Measurements from ENCODE around the gene TDRD7. TPM values are rescaled to one million over a fixed set of nuclear protein-coding genes. Genes with fewer than 3 reads are reported as not detected.

Gene TDRD7
- total and polyA plus RNA-seq, 9 of the 15 experiments (the other 6 are each of a cell fraction or from before 2014, with no cell fraction given): 2.2 to 7.7 (median 5.2) TPM

DNA sequence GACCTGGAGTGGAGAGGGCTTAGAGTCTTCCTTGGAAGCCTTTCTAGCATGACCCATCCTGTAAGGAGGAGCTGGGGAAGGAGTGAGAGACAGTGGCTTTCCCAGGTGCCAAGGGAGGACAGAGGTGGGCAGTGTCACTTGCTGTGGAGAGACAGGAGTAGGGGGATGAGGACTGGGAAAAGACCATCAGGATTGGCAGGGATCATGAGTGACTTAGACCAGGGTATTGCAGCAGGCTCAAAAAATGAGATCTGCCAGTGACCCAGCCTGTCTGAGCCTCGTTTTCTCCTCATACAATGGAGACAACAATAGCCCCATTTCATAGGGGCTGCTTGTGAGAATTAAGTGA, 91.9 kb downstream of the TDRD7 start:
- Histone ChIP-seq H3K79me2 (ENCODE audit: control insufficient read depth, insufficient read depth, low read length) (peaks cover 69% of the 10 kb centered on the region), H3K9ac (ENCODE audit: insufficient read depth in 1 of 2, low read depth in 2 of 2, low read length in 2 of 2) (peak overlapping the region; percentile 84 to 89; a peak in 3 of 4 replicates), H4K20me1 (replicated peaks; ENCODE audit: control insufficient read depth, insufficient read depth, low read length) (peaks cover 15% of the 10 kb centered on the region), H3K4me3 (peak overlapping the region; percentile 88), H2AFZ (ENCODE audit: low read depth, low read length) (no peak overlapping the region), H3K36me3 (ENCODE audit: control insufficient read depth, insufficient read depth, low read length) (peaks cover 25% of the 10 kb centered on the region), H3K27me3 (ENCODE audit: control insufficient read depth in 2 of 2, insufficient read depth in 2 of 2, low read length in 2 of 2) (no peaks in the 10 kb centered on the region; a peak in 1 of 5 replicates), H3K9me3 (replicated peaks; ENCODE audit: control insufficient read depth, insufficient read depth, low read depth, low read length) (no peaks in the 10 kb centered on the region), H3K9me1 (ENCODE audit: control insufficient read depth, insufficient read depth, low read length) (peaks cover 4% of the 10 kb centered on the region), H3K27ac (ENCODE audit: extremely low read depth, low read depth, low read length) (peak overlapping the region; percentile 96), H3K4me2 (ENCODE audit: insufficient read depth, low read length) (peak overlapping the region; percentile 91), H3K4me1 (replicated peaks in 1 of 2; ENCODE audit: control insufficient read depth in 2 of 2, insufficient read depth in 2 of 2, low read length in 2 of 2) (peaks cover 50 to 62% of the 10 kb centered on the region in 2 experiments)
- ATAC-seq: no peak
- FAIRE-seq: no peak
- 10% methylated on average over 1 of the region's 1 CpG for WGBS (ENCODE audit: insufficient coverage, low coverage, missing lambda C conversion rate)
- ChIA-PET CTCF (ENCODE audit: low intra/inter-chr PET ratio) (no interaction called here), POLR2A (interaction anchor here (0.7 to 5.3 kb wide), 18 partner anchors 9 to 431 kb away, joined by 3 to 29 read pairs (median 6); partner anchors contain the start of genes NCBP1 and TSTD2)
- no peak for DNase-seq (ENCODE audit: extremely low read depth in 1 of 4, low spot score in 3 of 4)
- intact Hi-C loops (cut with micrococcal nuclease): loop anchor here (5.0 kb wide), 2 partner anchors 38 to 87 kb away; no protein-coding TSS in a partner anchor
- no TSS peak for BruUV-seq (replicated peaks)
- in situ Hi-C loops (cut with MboI): no loop called here
- TF ChIP-seq BCL6 (CRISPR knock-in tag; IDR thresholded peaks at IDR 0.05) (no peak), MXI1 (IDR thresholded peaks at IDR 0.05; ENCODE audit: low read depth, low read length) (no peak), TRIM28 (IDR thresholded peaks at IDR 0.05) (no peak), KLF16 (IDR thresholded peaks at IDR 0.05) (no peak), ZNF133 (CRISPR knock-in tag; IDR thresholded peaks at IDR 0.05) (no peak), ZNF384 (IDR thresholded peaks at IDR 0.05; ENCODE audit: low read depth, low read length) (no peak), TEAD1 (CRISPR knock-in tag; IDR thresholded peaks at IDR 0.05) (no peak), DEAF1 (CRISPR knock-in tag; IDR thresholded peaks at IDR 0.05) (no peak), ETV6 (IDR thresholded peaks at IDR 0.05; ENCODE audit: borderline replicate concordance in 1 of 2, low read depth in 2 of 2, low read length in 1 of 2) (no peak), ETV6 (CRISPR knock-in tag; IDR thresholded peaks at IDR 0.05; ENCODE audit: borderline replicate concordance) (no peak), EP300 (IDR thresholded peaks at IDR 0.05; ENCODE audit: low read length) (no peak), MBD2 (IDR thresholded peaks at IDR 0.05; ENCODE audit: borderline replicate concordance, low read depth) (no peak; the same call in 1 of the 2 replicates), NFIC (IDR thresholded peaks at IDR 0.05) (no peak), EGR1 (conservative IDR thresholded peaks at IDR 0.05) (no peak), CBFA2T3 (IDR thresholded peaks at IDR 0.05) (no peak), THAP7 (CRISPR knock-in tag; IDR thresholded peaks at IDR 0.05) (no peak), BHLHE40 (IDR thresholded peaks at IDR 0.05; ENCODE audit: low read length) (no peak), MBD1 (CRISPR knock-in tag; IDR thresholded peaks at IDR 0.05) (no peak), GTF2A2 (tag; IDR thresholded peaks at IDR 0.05) (no peak), MTA3 (IDR thresholded peaks at IDR 0.05; ENCODE audit: borderline replicate concordance) (0 out of 2 replicates have a peak, but pooled peaks have one; percentile 11)
- TF ChIP-seq, protein P1, sequence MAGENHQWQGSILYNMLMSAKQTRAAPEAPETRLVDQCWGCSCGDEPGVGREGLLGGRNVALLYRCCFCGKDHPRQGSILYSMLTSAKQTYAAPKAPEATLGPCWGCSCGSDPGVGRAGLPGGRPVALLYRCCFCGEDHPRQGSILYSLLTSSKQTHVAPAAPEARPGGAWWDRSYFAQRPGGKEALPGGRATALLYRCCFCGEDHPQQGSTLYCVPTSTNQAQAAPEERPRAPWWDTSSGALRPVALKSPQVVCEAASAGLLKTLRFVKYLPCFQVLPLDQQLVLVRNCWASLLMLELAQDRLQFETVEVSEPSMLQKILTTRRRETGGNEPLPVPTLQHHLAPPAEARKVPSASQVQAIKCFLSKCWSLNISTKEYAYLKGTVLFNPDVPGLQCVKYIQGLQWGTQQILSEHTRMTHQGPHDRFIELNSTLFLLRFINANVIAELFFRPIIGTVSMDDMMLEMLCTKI (IDR thresholded peaks at IDR 0.05; ENCODE audit: partially characterized antibody): no peak

Measured in K562 (cell line).